ENCODE results near the gene TUBAL3. TPM values are rescaled to one million over a fixed set of nuclear protein-coding genes. Genes with fewer than 3 reads are reported as not detected.

Gene TUBAL3
- polyA plus RNA-seq, 2 of the 4 experiments (the other 2 are of a cell fraction): 0.34 to 1.4 TPM

DNA sequence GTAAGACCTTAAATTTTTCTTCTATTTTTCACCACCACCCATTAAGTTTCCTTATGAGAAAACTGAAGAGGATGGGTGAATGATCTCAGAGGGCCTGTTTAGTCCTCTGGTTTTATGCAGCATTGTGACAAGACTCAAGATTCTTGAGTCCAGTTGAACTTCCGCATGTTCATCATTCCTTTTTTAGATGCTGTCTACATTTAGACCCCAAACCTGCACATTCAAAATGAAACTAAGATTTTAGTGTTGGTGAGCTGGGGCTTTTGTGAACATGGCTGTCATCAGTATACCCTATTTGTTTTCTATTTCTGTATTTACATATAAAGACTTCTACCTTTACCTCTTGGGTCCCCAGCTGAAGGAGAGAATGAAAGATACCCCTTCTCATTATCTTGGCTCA lies 38.8 kb upstream of the TUBAL3 start:
- WGBS (ENCODE audit: missing lambda C conversion rate): 87% methylated on average over 1 of the region's 1 CpG
- no peaks in the 10 kb centered on the region for H3K9me3 ChIP-seq
- ChIA-PET POLR2A (interaction anchor here (0.7 kb wide), 1 partner anchor 447 kb away, joined by 3 read pairs; no protein-coding TSS in a partner anchor), CTCF (interaction anchor here (0.6 to 12.8 kb wide), 11 partner anchors 9 to 628 kb away, joined by 3 to 432 read pairs (median 8); no protein-coding TSS in a partner anchor)
- H3K4me1 ChIP-seq: peaks cover 7% of the 10 kb centered on the region
- no peak for FAIRE-seq
- no peak overlapping the region for H3K4me3 ChIP-seq
- TF ChIP-seq CBX2 (IDR thresholded peaks at IDR 0.05; ENCODE audit: borderline replicate concordance, low read depth): no peak
- TF ChIP-seq RAD21 (conservative IDR thresholded peaks at IDR 0.05 in 1 of 2, IDR thresholded peaks at IDR 0.05 in 1 of 2): no peak
- TF ChIP-seq FOSL2 (IDR thresholded peaks at IDR 0.05): no peak
- no peak for TF ChIP-seq FOSL2 (CRISPR knock-in tag; IDR thresholded peaks at IDR 0.05)
- TF ChIP-seq, protein P1, sequence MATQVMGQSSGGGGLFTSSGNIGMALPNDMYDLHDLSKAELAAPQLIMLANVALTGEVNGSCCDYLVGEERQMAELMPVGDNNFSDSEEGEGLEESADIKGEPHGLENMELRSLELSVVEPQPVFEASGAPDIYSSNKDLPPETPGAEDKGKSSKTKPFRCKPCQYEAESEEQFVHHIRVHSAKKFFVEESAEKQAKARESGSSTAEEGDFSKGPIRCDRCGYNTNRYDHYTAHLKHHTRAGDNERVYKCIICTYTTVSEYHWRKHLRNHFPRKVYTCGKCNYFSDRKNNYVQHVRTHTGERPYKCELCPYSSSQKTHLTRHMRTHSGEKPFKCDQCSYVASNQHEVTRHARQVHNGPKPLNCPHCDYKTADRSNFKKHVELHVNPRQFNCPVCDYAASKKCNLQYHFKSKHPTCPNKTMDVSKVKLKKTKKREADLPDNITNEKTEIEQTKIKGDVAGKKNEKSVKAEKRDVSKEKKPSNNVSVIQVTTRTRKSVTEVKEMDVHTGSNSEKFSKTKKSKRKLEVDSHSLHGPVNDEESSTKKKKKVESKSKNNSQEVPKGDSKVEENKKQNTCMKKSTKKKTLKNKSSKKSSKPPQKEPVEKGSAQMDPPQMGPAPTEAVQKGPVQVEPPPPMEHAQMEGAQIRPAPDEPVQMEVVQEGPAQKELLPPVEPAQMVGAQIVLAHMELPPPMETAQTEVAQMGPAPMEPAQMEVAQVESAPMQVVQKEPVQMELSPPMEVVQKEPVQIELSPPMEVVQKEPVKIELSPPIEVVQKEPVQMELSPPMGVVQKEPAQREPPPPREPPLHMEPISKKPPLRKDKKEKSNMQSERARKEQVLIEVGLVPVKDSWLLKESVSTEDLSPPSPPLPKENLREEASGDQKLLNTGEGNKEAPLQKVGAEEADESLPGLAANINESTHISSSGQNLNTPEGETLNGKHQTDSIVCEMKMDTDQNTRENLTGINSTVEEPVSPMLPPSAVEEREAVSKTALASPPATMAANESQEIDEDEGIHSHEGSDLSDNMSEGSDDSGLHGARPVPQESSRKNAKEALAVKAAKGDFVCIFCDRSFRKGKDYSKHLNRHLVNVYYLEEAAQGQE (IDR thresholded peaks at IDR 0.05): no peak
- TF ChIP-seq SREBF2 (IDR thresholded peaks at IDR 0.05): no peak
- TF ChIP-seq TFCP2L1 (CRISPR knock-in tag; IDR thresholded peaks at IDR 0.05): no peak
- no peak for TF ChIP-seq FOSB (CRISPR knock-in tag; IDR thresholded peaks at IDR 0.05)
- no peak for TF ChIP-seq ZC3H11A (IDR thresholded peaks at IDR 0.05)
- no peak for TF ChIP-seq HEYL (CRISPR knock-in tag; IDR thresholded peaks at IDR 0.05)
- TF ChIP-seq HOXA7 (CRISPR knock-in tag; IDR thresholded peaks at IDR 0.05): no peak
- TF ChIP-seq PHF8 (IDR thresholded peaks at IDR 0.05; ENCODE audit: borderline replicate concordance, low read depth): no peak
- no peak for TF ChIP-seq ZSCAN20 (CRISPR knock-in tag; IDR thresholded peaks at IDR 0.05)
- no peak for TF ChIP-seq SMC3 (IDR thresholded peaks at IDR 0.05)
- no peak for TF ChIP-seq MAX (IDR thresholded peaks at IDR 0.05)
- TF ChIP-seq NR3C1 (IDR thresholded peaks at IDR 0.05): no peak
- TF ChIP-seq RARB (CRISPR knock-in tag; IDR thresholded peaks at IDR 0.05): no peak
- TF ChIP-seq E2F6 (IDR thresholded peaks at IDR 0.05; ENCODE audit: borderline replicate concordance, low read depth): no peak
- TF ChIP-seq, protein P2, sequence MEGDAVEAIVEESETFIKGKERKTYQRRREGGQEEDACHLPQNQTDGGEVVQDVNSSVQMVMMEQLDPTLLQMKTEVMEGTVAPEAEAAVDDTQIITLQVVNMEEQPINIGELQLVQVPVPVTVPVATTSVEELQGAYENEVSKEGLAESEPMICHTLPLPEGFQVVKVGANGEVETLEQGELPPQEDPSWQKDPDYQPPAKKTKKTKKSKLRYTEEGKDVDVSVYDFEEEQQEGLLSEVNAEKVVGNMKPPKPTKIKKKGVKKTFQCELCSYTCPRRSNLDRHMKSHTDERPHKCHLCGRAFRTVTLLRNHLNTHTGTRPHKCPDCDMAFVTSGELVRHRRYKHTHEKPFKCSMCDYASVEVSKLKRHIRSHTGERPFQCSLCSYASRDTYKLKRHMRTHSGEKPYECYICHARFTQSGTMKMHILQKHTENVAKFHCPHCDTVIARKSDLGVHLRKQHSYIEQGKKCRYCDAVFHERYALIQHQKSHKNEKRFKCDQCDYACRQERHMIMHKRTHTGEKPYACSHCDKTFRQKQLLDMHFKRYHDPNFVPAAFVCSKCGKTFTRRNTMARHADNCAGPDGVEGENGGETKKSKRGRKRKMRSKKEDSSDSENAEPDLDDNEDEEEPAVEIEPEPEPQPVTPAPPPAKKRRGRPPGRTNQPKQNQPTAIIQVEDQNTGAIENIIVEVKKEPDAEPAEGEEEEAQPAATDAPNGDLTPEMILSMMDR (IDR thresholded peaks at IDR 0.05): no peak
- no peak for DNase-seq (ENCODE audit: low read depth in 1 of 2, low spot score in 1 of 2)
- no peak overlapping the region for H3K4me2 ChIP-seq
- no peak for ATAC-seq
- H3K27ac ChIP-seq: no peak overlapping the region

GRCh38 chr10:5442990-5443370 lies 38.4 kb upstream of the TUBAL3 start:
- ChIA-PET CTCF (interaction anchor here (0.6 to 12.8 kb wide), 18 partner anchors 9 to 628 kb away, joined by 3 to 432 read pairs (median 5); no protein-coding TSS in a partner anchor), POLR2A (interaction anchor here (0.7 kb wide), 1 partner anchor 448 kb away, joined by 3 read pairs; no protein-coding TSS in a partner anchor)
- Histone ChIP-seq H3K4me1 (peaks cover 7% of the 10 kb centered on the region), H3K9me3 (no peaks in the 10 kb centered on the region), H3K4me3 (no peak overlapping the region), H3K4me2 (no peak overlapping the region), H3K27ac (no peak overlapping the region)
- FAIRE-seq: no peak
- DNase-seq (ENCODE audit: low read depth in 1 of 2, low spot score in 1 of 2): no peak
- no peak for ATAC-seq
- WGBS (ENCODE audit: missing lambda C conversion rate): 84% methylated on average over 1 of the region's 1 CpG
- TF ChIP-seq ZC3H11A (IDR thresholded peaks at IDR 0.05) (no peak), FOSL2 (IDR thresholded peaks at IDR 0.05) (no peak), FOSL2 (CRISPR knock-in tag; IDR thresholded peaks at IDR 0.05) (no peak), TFCP2L1 (CRISPR knock-in tag; IDR thresholded peaks at IDR 0.05) (no peak), BHLHE40 (IDR thresholded peaks at IDR 0.05; ENCODE audit: low read depth, low read length) (no peak), ZSCAN20 (CRISPR knock-in tag; IDR thresholded peaks at IDR 0.05) (no peak), EHMT2 (IDR thresholded peaks at IDR 0.05; ENCODE audit: low read depth) (no peak), JUN (IDR thresholded peaks at IDR 0.05) (no peak), PHF8 (IDR thresholded peaks at IDR 0.05; ENCODE audit: borderline replicate concordance, low read depth) (no peak)
- TF ChIP-seq, protein P3, sequence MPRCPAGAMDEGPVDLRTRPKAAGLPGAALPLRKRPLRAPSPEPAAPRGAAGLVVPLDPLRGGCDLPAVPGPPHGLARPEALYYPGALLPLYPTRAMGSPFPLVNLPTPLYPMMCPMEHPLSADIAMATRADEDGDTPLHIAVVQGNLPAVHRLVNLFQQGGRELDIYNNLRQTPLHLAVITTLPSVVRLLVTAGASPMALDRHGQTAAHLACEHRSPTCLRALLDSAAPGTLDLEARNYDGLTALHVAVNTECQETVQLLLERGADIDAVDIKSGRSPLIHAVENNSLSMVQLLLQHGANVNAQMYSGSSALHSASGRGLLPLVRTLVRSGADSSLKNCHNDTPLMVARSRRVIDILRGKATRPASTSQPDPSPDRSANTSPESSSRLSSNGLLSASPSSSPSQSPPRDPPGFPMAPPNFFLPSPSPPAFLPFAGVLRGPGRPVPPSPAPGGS (IDR thresholded peaks at IDR 0.05): no peak
- TF ChIP-seq, protein P2 (IDR thresholded peaks at IDR 0.05): no peak
- TF ChIP-seq, protein P4, sequence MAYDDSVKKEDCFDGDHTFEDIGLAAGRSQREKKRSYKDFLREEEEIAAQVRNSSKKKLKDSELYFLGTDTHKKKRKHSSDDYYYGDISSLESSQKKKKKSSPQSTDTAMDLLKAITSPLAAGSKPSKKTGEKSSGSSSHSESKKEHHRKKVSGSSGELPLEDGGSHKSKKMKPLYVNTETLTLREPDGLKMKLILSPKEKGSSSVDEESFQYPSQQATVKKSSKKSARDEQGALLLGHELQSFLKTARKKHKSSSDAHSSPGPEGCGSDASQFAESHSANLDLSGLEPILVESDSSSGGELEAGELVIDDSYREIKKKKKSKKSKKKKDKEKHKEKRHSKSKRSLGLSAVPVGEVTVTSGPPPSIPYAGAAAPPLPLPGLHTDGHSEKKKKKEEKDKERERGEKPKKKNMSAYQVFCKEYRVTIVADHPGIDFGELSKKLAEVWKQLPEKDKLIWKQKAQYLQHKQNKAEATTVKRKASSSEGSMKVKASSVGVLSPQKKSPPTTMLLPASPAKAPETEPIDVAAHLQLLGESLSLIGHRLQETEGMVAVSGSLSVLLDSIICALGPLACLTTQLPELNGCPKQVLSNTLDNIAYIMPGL (CRISPR knock-in tag; IDR thresholded peaks at IDR 0.05; ENCODE audit: borderline replicate concordance): no peak
